Activated CD8-positive, alpha-beta memory T cell treated with anti-CD3 and anti-CD28 coated beads for 1 hour (primary cell): ENCODE measurements around the gene PPL.

Source experiments
- DNase-seq, 2 donors: peaks; one replicate each; pipeline ENCODE4 v3.0.0-alpha.2; 2020; ENCODE audit warnings: low read depth in 1 of 2; ENCODE audit errors: extremely low read depth in 1 of 2

PPL gene

DNA sequence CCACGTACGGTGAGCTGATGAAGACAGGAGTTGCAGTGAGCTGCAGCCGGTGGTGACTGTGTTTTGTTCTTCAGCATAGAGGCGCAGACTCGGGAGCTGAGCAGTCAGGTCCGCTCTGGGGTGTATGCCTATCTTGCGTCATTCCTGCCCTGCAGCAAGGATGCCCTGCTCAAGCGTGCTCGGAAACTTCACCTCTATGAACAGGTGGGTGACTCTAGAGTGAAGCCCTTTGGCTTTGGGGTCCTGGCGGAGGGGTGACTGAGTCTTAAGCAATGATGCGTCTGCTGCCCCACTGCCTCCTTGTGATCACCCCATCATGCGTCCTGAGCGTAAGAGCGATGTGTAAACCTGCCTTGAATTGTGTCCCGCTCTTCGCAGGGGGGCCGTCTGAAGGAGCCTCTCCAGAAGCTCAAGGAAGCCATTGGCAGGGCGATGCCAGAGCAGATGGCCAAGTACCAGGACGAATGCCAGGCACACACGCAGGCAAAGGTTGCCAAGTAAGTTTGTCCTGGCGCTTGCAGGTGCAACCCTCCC, 66.7 kb downstream of the PPL start:
- no peak for DNase-seq

- DNase-seq: no peak
These were observed 67.7 kb downstream of the PPL start for GRCh38 chr16:4869147-4869805.

DNA sequence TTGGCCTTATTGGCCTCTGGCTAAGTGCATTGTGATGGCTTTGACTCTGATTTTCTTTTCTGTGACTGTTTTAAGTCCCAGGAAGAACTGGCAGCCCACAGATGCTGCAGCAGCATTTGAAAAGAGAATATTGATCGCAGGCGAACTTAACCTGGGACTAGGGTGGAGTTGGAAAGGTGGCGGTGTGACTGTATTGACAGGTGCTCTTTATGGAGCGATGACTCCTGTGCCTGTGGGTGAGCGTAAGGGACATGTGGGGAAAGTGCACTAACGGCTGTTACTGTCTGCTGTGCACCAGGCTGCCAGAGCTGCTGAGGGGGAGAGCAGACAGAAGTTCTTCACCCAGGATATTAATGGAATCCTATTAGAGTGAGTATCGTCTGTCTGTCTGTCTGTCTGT, 68.4 kb downstream of the PPL start:
- no peak for DNase-seq

DNA sequence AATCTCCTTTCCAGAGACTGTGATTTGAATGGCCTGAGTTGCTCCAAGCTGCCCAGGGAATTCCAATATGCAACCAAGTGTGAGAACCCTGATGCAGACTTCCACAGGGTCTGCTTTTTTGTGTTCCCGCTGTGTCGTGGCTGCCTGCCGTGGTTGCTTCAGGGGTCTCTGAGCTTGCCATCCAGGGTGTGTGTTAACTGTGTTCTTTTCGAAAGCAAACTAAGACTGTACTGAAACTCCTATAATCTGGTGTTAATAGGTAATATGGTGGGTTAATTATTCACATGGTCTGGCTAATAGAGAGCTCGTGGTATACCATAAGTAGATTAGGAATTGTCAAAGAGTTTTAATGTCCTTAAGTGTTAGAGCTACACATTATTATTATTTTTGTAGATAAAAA, 68.9 kb downstream of the PPL start:
- DNase-seq: no peak

- no peak for DNase-seq
These were observed 70.4 kb downstream of the PPL start for GRCh38 chr16:4866586-4866985.

DNA sequence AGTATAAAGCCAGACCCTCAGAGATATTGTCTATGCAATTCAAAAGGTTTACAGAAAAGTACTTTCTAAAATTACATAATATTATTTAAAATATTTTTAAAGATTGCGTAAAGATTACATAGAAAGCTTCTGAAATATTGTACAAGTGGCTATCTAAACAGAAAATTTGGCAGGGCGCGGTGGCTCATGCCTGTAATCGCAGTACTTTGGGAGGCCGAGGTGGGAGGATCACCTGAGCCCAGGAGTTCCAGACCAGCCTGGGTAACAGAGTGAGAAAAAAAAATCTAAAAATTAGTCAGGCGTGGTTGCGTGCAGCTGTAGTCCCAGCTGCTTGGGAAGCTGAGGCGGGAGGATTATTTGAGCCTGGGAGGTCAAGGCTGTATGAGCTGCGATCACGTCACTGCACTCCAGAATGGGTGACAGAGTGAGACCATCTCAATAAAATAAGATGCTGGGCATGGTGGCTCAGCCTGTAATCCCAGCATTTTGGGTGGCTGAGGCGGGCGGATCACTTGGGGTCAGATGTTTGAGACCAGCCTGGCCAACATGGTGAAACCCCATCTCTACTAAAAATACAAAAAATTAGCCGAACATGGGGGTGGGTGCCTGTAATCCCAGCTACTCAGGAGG, 71.6 kb downstream of the PPL start:
- DNase-seq: no peak

- DNase-seq: no peak
These were observed 72.2 kb downstream of the PPL start for GRCh38 chr16:4864728-4865127.

- no peak for DNase-seq
These were observed 74.3 kb downstream of the PPL start for GRCh38 chr16:4862639-4863038.

- DNase-seq: no peak
These were observed 76.1 kb downstream of the PPL start for GRCh38 chr16:4860727-4861342.

- DNase-seq: no peak
These were observed 77.1 kb downstream of the PPL start for GRCh38 chr16:4859900-4860255.

DNA sequence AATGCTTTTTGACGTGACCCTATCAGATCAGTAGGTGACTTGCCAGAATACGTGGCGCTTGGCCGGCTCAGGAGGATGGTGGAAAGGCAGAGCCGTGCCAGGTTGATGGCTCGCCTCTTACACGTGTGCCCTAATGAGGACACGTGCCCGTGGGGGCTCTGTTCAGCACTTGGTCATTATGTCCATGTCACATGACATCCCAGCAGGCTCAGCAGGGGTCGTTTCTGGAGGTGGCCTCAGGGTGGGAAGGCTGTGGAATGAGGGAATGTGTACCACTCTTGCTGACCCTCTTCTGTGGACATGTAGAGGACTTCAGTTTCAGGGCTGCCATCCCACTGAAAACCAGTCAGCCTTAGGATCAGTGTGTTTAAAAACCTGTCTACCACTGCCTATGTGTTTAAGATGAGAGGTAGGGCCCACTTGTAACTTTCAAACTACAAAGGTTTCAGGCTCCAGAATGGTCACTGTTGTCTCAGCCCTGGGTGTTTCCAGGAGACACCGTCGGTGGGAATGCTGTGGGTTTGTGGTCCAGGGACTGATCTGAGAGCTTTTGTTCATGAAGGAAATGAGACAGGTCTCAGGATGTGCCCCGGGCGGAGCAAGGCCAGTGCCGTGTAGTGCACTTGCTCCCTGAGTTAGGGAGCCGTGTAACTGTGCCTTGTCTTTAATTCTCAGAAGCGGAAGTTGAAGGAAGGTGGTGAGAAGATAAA, 77.6 kb downstream of the PPL start:
- DNase-seq: no peak

DNA sequence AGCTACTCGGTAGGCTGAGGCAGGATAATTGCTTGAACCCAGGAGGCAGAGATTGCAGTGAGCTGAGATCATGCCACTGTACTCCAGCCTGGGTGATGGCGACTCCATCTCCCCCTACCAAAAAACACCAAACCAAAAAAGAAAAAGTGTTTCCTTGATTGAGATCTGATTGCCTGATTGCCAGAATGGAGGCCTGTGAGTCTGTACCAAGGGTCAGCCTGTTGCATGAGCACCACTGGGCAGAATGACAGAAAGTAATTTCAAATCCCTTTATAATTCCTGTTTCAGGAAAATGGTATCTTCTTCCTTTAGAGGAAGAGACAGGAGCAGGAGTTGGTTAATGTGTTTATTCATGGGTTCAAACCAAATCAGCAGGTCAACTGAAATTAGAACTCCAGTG, 81.1 kb downstream of the PPL start:
- no peak for DNase-seq

- DNase-seq: no peak
These were observed 81.6 kb downstream of the PPL start for GRCh38 chr16:4855371-4855770.

GRCh38 chr16:4852221-4852872, 84.6 kb downstream of the PPL start:
- no peak for DNase-seq

- DNase-seq: no peak
These were observed 86.7 kb downstream of the PPL start for GRCh38 chr16:4850211-4850610.

DNA sequence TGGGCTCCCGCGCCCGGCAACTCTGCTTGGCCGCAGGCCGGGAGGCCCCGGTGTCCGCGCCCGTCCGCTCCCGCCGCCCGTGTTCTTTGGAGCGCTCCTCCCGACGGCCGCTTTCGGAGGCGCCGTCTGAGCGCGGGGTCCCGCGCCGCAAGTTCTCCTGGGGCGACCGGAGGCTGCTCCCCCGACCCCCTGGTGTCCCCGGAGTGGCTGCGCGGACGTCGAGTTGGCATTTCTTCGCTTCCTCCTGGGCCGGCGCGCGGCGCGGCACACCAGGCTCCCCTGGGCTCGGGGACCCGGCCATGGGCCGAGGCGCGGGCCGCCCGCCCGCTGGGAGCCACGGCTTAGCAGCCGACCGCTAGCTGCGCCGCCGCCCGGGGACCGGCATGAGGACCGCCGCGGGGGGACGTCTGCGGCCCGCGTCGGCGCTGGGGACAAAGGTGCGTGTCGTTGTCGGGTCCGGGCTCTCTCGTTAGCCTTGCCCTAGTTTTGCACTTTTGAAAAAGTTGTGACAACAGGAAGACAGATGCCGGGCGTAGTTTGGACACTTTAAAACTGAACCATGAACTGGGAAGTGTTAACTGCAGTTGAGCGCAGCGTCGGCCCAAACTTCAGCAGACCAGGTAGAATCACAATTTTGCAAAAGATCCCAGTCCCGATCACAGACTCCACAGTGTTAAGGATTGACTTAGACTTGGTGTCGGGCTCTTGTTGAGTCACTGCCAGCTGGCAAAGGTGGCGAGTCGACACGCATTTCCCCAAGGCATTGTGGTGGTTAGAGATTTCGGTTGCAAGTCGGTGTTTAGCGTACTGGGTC, 89.0 kb downstream of the PPL start:
- peak in 1 of 2 donors; percentile 14 for DNase-seq

DNA sequence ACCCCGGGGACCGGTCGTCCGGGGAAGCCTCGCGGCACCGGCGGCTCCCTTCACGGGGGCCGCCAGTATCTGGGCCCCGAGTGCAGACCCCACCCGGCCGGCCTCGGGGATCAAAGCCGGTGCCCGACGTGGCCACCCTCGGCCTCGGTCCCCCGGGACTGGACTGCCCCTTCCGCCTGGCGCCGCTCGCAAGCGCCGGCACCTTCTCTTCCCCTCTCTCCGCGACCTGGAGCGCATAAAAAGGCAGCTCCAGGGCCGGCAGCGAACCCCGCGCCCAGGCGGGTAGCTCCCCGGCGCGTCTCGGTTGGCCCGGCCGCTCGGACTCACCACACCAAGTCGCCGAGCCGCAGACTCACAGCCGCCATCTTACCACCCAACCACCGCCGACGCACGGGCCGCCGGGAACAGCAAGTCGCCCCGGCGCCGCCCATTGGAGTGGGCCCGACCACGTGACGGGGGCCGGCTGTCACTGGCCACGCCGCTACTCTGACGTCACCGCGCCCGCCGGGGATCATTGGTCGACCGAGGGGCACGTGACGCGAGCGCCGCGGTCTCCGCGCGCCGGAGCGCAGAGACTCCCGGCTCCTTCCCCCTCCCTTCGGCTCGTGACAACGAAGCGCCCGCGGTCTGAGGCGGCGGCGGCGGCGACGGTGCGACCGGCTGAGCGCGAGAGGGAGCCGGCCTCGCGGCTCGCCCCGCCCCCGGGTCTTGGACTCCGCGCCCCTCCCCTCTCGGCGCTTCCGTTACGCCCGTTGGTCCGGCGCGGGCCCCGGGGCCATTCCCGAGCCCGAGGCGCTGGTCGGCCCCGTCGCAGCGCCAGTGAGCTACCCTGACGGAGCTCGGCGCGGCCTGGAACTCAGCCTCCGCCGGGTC, 89.8 kb downstream of the PPL start, which contains the start of the genes GLYR1 and UBN1:
TSS of gene GLYR1 (minus strand) at position 388 of the 873 bp plus-strand sequence. CDS start at position 365, 23 bp downstream.
TSS of gene UBN1 (plus strand) at position 581 of the 873 bp plus-strand sequence. CDS start 5,437 bp downstream, outside the sequence.
- DNase-seq: peak; percentile 99 to 100

GRCh38 chr16:4846503-4846900, 90.4 kb downstream of the PPL start:
- DNase-seq: peak in 1 of 2 donors; percentile 2

DNA sequence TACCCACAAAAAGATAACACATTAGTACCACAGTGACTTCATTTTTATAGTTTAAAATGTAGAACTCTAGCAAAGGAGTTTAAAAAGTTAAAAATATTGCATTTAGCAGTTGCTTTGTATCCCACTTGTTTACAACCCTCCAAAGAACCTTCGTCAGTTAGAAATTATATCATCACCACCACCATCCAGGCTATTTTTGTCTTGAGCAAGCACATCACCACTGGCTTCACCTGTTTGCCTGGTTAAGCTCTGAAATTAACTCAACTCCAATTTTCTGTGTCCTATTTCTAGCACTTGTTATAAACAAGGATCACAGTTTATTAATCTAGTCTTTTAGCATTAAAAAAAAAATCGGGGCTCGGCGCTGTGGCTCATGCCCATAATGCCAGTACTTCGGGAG, 96.0 kb downstream of the PPL start:
- no peak for DNase-seq
